Stimulated activated CD8-positive, alpha-beta memory T cell treated with anti-CD3 and anti-CD28 coated beads, Interleukin-12 subunit alpha, Interleukin-12 subunit beta, amount 100 ng/mL, for 1 hour (primary cell): Measurements from ENCODE around the gene A2ML1.
"Not testable (repeated sequence)": the region's sequence is repeated elsewhere in the genome, so short reads cannot be mapped to it uniquely, and the experiment has no call there.

ENCODE experiments used
- DNase-seq: peaks from one replicate; pipeline ENCODE4 v3.0.0-alpha.2; 2020; ENCODE audit warnings: low read depth

Gene A2ML1

DNA sequence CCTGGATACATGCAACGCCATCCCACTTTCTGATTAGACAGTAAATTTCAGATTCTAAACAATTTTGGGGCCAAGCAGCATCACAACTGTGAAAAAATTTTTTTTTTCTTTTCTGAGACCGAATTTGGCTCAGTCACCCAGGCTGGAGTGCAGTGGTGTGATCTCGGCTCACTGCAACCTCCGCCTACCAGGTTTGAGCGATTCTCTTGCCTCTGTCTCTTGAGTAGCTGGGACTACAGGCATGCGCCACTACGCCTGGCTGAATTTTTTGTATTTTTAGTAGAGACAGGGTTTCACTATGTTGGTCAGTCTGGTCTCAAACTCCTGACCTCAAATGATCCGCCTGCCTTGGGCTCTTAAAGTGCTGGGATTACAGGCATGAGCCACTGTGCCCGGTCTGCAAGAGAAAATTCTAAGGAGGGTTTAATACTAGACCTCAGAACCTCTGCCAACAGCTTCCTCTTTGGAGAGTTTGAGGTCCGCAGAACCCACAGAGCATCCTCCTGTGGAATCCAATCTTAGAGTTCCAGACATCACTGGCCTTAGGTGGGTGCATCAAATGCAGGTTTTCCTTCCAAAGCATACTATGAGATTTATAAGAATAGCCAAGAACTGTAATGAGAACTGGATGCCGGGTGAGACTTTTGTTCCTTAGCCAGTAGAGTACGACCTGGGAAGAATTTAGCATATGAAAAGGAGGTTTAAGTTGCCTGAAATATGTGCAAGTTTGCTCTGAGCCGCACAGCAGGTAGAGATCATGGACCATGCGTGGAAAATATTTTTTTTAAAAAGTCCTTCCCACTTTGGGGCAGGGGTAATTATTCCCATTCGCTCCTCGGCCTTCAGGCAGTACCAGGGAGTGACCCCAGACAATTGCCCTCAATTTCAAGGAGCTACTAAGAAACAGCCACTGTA lies 84.1 kb downstream of the A2ML1 start:
- DNase-seq: no peak

GRCh38 chr12:8907513-8907912 lies 85.1 kb downstream of the A2ML1 start:
- DNase-seq: no peak

GRCh38 chr12:8909752-8910151 lies 87.3 kb downstream of the A2ML1 start:
- no peak for DNase-seq

DNA sequence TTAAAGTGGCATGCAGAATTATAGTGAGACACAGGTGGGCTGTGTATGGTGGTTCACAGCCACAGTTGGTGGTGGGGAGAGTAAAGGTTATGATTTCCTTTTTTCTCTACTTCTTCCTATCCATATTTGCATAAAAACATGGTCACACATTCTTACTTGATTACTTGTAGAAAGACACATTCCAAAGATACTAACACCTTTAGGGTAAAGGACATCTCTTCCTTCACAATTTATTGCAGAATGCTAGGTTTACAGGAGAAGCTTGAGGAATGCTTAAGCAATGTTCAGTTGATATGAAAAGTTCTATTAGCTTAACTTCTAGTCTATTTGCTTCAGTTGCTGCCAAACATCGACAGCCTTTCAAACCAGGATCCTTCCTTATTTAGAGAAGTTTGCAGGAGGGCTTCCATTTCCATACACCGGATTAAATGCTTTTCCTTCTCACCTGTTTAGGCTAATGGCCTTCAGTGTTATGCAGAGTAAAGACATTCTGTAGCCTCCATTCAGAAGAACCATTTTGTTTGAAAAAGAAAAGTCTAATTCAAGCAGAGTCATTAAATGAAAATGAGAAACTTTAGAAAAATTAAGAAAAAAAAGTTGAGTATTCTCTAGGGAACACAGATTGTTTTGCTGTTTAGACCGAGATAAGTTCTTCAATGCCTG lies 89.3 kb downstream of the A2ML1 start:
- DNase-seq: no peak

GRCh38 chr12:8912914-8913313 lies 90.5 kb downstream of the A2ML1 start:
- no peak for DNase-seq

- DNase-seq: no peak
These were observed 91.2 kb downstream of the A2ML1 start for GRCh38 chr12:8913702-8914032.

GRCh38 chr12:8914033-8914715 lies 91.8 kb downstream of the A2ML1 start, which contains the start of gene PHC1:
Gene PHC1 (plus strand): TSS chr12:8914509. CDS start chr12:8917678, 3,169 bp downstream.
- peak; percentile 66 for DNase-seq

DNA sequence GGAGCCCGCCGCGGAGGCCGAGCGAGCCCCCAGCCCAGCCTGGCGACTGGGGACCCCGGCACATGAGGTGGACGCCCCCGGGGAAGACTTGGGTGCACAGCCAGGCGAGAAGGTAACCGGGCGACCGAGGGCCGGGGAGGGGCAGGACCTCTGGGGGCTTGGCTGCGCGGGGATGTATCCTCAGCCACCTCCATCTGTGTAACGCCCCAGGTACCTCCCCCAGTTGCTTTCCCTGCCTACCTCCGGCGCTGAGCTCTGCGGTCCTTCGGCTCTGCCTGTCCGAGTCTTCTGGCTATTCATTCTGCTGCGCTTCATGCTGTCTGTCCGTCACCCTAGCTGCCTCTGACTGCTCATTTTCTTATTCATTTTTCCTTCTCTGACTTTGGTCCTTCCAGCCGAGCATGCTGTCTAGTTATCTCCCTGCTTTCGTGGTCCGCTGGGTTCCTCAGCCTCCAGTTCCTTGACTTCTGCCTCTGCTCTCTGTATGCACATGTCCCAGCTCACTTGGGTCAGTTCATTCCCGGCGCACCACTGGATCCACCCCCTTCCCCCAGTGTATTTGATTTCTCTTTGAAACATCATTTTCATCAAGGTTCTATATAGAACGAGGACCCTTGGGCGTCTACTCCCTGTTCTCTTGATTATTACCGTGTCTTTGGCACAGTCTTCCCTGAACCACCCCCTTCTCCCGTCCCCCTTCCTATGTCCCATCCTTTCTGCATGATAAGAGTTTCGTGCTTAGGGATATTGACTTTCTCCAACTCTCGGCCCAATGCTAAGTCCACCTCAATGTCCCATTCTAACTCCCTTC lies 92.5 kb downstream of the A2ML1 start:
- peak; percentile 47 for DNase-seq

- no peak for DNase-seq
These were observed 93.7 kb downstream of the A2ML1 start for GRCh38 chr12:8916154-8916553.

GRCh38 chr12:8917031-8917430 lies 94.6 kb downstream of the A2ML1 start:
- no peak for DNase-seq

DNA sequence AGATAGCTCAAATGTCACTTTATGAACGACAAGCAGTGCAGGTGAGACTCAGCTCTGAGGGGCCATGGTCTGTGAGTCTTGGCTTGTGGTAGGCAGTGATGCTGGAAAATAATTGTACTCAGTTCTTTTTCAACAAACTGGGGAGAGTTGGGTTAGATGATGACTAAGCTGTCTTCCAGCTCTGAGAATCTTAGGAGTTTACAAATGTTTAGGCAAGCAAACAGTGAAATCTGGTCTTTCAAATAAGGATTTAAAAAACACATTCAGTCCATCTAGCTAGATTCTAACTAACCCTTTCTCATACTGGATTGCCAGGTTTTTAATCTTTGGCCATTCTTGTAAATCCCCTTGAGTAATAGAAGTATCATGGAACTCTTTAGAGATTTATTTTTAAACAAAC lies 95.3 kb downstream of the A2ML1 start:
- DNase-seq: no peak

DNA sequence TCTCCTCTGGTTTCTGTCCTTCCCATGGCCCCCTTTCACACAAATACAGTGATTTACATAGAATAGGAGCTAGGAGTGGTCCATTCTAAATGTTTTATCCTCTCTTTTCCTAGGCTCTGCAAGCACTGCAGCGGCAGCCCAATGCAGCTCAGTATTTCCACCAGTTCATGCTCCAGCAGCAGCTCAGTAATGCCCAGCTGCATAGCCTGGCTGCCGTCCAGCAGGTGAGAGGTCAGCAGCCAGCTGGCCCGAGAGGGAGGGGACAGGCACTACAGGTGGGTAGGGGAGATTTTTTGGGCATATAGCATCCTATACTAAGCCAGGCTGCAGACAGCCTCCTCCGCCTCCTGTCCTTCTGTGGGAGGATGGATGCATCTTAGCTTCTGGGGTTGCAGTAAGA lies 97.2 kb downstream of the A2ML1 start:
- not testable (repeated sequence) for DNase-seq

GRCh38 chr12:8922544-8922943 lies 100.1 kb downstream of the A2ML1 start:
- DNase-seq: no peak
